PC-3 (cell line): ENCODE measurements around the gene PGAP2. TPM values are rescaled to one million over a fixed set of nuclear protein-coding genes. Genes with fewer than 3 reads are reported as not detected.

Experiments
- ATAC-seq: fragments of 200-7000 bp; cut with Tn5 transposase; 2 replicates; pipeline ENCODE4 v1.9.1; 2020; ENCODE audit warnings: mild to moderate bottlenecking, moderate library complexity
- BruUV-seq: library from RNA; stranded (reverse); fragments of 400-500 nt; replicated peaks from 2 replicates; lab custom pipeline; 2021; lab: Mats Ljungman, UMichigan
- CTCF ChIA-PET: fragments of 300-600 bp; sonication (Branson Sonifier 250); formaldehyde crosslinking; loops from one replicate; lab custom pipeline; 2022; ENCODE audit warnings: antibody characterized with exemption; lab: Charles Lee
- POLR2A ChIA-PET: fragments of 300-600 bp; sonication (Branson Sonifier 250); formaldehyde crosslinking; loops from one replicate; lab custom pipeline; 2022; ENCODE audit warnings: antibody characterized with exemption; ENCODE audit not compliant: unreplicated experiment; lab: Charles Lee
- DNase-seq: peaks from one replicate; pipeline ENCODE4 v3.0.0-alpha.2; 2015
- H2AFZ ChIP-seq: fragments of 300-600 bp; sonication (generic); 2 replicates; pipeline ENCODE4 v1.6.0; 2016; ENCODE audit warnings: antibody characterized with exemption, low read length
- H3F3A ChIP-seq: fragments of 300-600 bp; sonication (generic); one replicate; pipeline ENCODE4 v1.6.0; 2017; ENCODE audit warnings: antibody characterized with exemption, low read length, control low read depth, mild to moderate bottlenecking; ENCODE audit not compliant: unreplicated experiment
- H3K27ac ChIP-seq: fragments of 300-600 bp; sonication (generic); 2 replicates; pipeline ENCODE4 v1.5.1; 2016; ENCODE audit warnings: mild to moderate bottlenecking, low read length
- H3K27me3 ChIP-seq: fragments of 300-600 bp; sonication (generic); 2 replicates; pipeline ENCODE4 v1.6.1; 2016; ENCODE audit warnings: low read length, mixed read lengths
- H3K36me3 ChIP-seq: fragments of 300-600 bp; sonication (generic); 2 replicates; pipeline ENCODE4 v1.6.1; 2016; ENCODE audit warnings: low read depth, mixed run types, low read length, mixed read lengths
- H3K4me1 ChIP-seq: fragments of 300-600 bp; sonication (generic); 2 replicates; pipeline ENCODE4 v1.5.1; 2016; ENCODE audit warnings: low read length; ENCODE audit not compliant: insufficient read depth
- H3K4me2 ChIP-seq: fragments of 300-600 bp; sonication (generic); 2 replicates; pipeline ENCODE4 v1.6.0; 2016; ENCODE audit warnings: low read length
- H3K4me3 ChIP-seq: fragments of 300-600 bp; sonication (generic); 2 replicates; pipeline ENCODE4 v1.5.1; 2016; ENCODE audit warnings: mild to moderate bottlenecking, low read length, mixed read lengths
- H3K79me2 ChIP-seq: fragments of 300-600 bp; sonication (generic); 2 replicates; pipeline ENCODE4 v1.6.1; 2017; ENCODE audit warnings: low read length, mixed read lengths
- H3K9ac ChIP-seq: fragments of 300-600 bp; sonication (generic); 2 replicates; pipeline ENCODE4 v1.6.0; 2016; ENCODE audit warnings: mild to moderate bottlenecking, low read length
- H3K9me2 ChIP-seq: fragments of 300-600 bp; sonication (generic); replicated peaks from 2 replicates; pipeline ENCODE4 v1.6.1; 2016; ENCODE audit warnings: mixed run types, low read length, mixed read lengths
- H3K9me3 ChIP-seq: fragments of 300-600 bp; sonication (generic); 2 replicates; pipeline ENCODE4 v1.6.1; 2016; ENCODE audit warnings: low read length, mixed read lengths
- H4K20me1 ChIP-seq: fragments of 300-600 bp; sonication (generic); 2 replicates; pipeline ENCODE4 v1.6.1; 2016; ENCODE audit warnings: low read length, mixed read lengths
- EZH2 ChIP-seq: fragments of 300-600 bp; sonication (generic); IDR thresholded peaks from one replicate; pipeline ENCODE4 v1.6.1; 2017; ENCODE audit warnings: antibody characterized with exemption, mild to moderate bottlenecking, low read length; ENCODE audit not compliant: unreplicated experiment
- EZH2phosphoT487 ChIP-seq: fragments of 300-600 bp; sonication (generic); IDR thresholded peaks from 2 replicates; pipeline ENCODE4 v1.6.1; 2018; ENCODE audit warnings: mild to moderate bottlenecking, antibody characterized with exemption, low read length, borderline replicate concordance
- intact Hi-C: fragments of 100-400 bp; cut with micrococcal nuclease; formaldehyde crosslinking; loops from 2 replicates; pipeline ENCODE4 v1.9.0; 2023
- total RNA-seq: library from RNA; depleted of rRNA; stranded (reverse); fragments of >200 nt; gene quantifications from 2 replicates; pipeline ENCODE4 v1.2.3, GENCODE V29; 2014
- TF ChIP-seq, protein P1 (sequence below): fragments of 300-600 bp; sonication (generic); conservative IDR thresholded peaks from 2 replicates; pipeline ENCODE4 v1.5.1; 2017; ENCODE audit warnings: antibody characterized with exemption, low read depth, mild to moderate bottlenecking, low read length

Gene PGAP2
- total RNA-seq, 1 experiment from 2014 or later, result 25.9 TPM

DNA sequence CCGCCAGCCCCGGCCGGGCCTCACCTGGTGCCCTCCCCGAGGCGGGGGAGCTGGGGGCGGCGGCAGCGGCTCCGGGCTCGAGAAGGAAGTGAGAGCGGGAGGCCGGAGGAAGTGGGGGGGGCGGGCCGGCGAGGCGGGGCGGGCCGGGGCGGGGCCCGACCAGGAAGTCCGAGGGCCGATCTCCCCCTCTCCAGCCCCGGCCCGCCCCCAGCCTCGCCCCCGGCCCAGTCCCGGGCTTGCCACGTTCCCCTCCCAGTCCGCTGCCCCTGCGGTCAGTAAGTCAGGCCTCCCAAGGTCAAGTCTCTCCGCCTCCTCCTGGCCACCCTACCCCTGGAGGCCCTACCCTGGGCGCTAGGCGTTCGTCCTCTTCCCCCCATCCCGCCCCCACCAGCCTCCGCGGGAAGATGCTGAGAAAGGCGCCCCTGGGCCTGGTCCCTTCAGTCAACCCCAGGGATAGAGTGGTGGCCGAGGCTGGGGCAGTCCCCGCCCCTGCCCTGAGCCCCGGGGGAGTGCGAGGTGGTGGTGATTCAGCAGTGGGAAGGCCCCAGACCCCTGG lies 32.6 kb downstream of the PGAP2 start, which contains the start of gene RHOG:
RHOG (minus strand) TSS at position 90 of the 556 bp plus-strand sequence. CDS start 12,821 bp downstream, outside the sequence.
- intact Hi-C loops, result loop anchor here (1.0 to 2.0 kb wide), 2 partner anchors 14 to 32 kb away; partner anchors contain the start of genes PGAP2 and STIM1
- ChIA-PET CTCF (interaction anchor here (0.5 to 1.8 kb wide), 14 partner anchors 14 to 653 kb away, joined by 3 to 8 read pairs (median 4); partner anchors contain the start of gene STIM1), POLR2A (interaction anchor here (0.5 to 0.9 kb wide), 4 partner anchors 14 to 223 kb away, joined by 3 to 5 read pairs (median 4); partner anchors contain the start of gene STIM1)
- peaks cover 43% of the 10 kb centered on the region for H3K79me2 ChIP-seq
- TF ChIP-seq EZH2 (no peak), EZH2phosphoT487 (no peak)
- DNase-seq (peak; percentile 57), ATAC-seq (peak; percentile 70)
- no peaks in the 10 kb centered on the region; the same call in 1 of the 2 replicates for H3K36me3 ChIP-seq
- no TSS peak for BruUV-seq
- H3K9me2 ChIP-seq, result no peaks in the 10 kb centered on the region
- no peaks in the 10 kb centered on the region for H3K9me3 ChIP-seq
- H3K4me1 ChIP-seq, result peaks cover 17% of the 10 kb centered on the region
- no peaks in the 10 kb centered on the region for H3F3A ChIP-seq
- peak within 1 kb of the TSS; percentile 94 for H3K4me3 ChIP-seq
- H3K4me2 ChIP-seq, result peak within 1 kb of the TSS; percentile 99
- H3K9ac ChIP-seq, result peak within 1 kb of the TSS; percentile 87
- H3K27ac ChIP-seq, result peak within 1 kb of the TSS; percentile 74
- H4K20me1 ChIP-seq, result peaks cover 12% of the 10 kb centered on the region
- no peaks in the 10 kb centered on the region for H3K27me3 ChIP-seq
- peak within 1 kb of the TSS; percentile 82 for H2AFZ ChIP-seq

DNA sequence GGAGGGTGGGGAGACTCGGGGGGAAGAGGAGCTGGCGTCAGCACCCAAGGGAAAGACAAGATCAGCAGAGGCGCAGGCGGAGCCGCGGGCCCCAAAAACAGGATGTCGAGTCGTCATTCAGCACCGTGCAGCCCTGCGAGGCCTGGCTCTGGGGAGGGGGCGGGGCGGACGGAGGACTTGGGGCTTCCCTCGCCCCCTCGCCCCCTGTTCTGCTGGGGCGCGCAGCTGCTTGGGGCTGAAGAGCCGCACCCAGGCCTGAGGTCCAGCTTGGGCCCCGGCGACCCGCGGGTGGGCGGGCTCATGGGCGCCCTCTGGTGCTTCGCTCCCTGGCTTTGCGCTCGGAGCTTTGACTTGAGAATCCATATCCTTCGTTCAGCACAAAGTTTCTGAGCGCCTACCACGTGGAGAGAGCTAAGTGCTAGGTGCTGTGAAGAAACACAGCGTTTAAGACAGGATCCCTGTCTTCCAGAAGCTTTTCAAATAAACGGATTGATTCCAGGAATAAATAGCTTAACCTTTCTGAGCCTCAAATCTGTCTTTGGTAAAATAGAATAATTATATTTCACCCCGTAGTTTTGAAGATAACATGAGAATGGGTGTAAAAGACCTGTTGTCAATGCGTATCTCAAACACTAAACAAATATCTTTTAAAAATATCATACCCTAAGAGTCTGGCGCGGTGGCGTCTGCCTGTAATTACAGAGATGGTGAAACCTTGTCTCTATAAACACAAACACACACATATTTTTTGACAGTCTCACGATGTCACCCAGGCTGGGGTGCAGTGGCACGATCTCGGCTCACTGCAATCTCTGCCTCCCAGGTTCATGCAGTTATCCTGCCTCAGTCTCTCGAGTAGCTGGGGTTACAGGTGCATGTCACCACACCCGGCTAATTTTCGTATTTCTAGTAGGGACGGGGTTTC lies 33.3 kb downstream of the PGAP2 start:
- CTCF ChIA-PET, result interaction anchor here (0.5 to 1.8 kb wide), 12 partner anchors 13 to 652 kb away, joined by 3 to 8 read pairs (median 4); partner anchors contain the start of gene STIM1
- Histone ChIP-seq H3K9me3 (no peaks in the 10 kb centered on the region), H4K20me1 (peaks cover 12% of the 10 kb centered on the region), H3K4me1 (peaks cover 17% of the 10 kb centered on the region), H3F3A (no peaks in the 10 kb centered on the region), H3K36me3 (no peaks in the 10 kb centered on the region; the same call in 1 of the 2 replicates), H3K9ac (peak overlapping the region; percentile 87), H3K9me2 (no peaks in the 10 kb centered on the region), H3K27ac (peak overlapping the region; percentile 74), H2AFZ (peak overlapping the region; percentile 82), H3K79me2 (peaks cover 41% of the 10 kb centered on the region), H3K27me3 (no peaks in the 10 kb centered on the region), H3K4me3 (peak overlapping the region; percentile 94), H3K4me2 (peak overlapping the region; percentile 94)
- POLR2A ChIA-PET, result interaction anchor here (0.5 to 0.9 kb wide), 3 partner anchors 13 to 222 kb away, joined by 3 to 5 read pairs (median 4); partner anchors contain the start of gene STIM1
- ATAC-seq (peak; percentile 69), DNase-seq (peak; percentile 83)
- no peak for TF ChIP-seq EZH2phosphoT487
- TF ChIP-seq, protein P1, sequence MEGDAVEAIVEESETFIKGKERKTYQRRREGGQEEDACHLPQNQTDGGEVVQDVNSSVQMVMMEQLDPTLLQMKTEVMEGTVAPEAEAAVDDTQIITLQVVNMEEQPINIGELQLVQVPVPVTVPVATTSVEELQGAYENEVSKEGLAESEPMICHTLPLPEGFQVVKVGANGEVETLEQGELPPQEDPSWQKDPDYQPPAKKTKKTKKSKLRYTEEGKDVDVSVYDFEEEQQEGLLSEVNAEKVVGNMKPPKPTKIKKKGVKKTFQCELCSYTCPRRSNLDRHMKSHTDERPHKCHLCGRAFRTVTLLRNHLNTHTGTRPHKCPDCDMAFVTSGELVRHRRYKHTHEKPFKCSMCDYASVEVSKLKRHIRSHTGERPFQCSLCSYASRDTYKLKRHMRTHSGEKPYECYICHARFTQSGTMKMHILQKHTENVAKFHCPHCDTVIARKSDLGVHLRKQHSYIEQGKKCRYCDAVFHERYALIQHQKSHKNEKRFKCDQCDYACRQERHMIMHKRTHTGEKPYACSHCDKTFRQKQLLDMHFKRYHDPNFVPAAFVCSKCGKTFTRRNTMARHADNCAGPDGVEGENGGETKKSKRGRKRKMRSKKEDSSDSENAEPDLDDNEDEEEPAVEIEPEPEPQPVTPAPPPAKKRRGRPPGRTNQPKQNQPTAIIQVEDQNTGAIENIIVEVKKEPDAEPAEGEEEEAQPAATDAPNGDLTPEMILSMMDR, result peak; percentile 73
- BruUV-seq, result TSS peak; percentile 78
- intact Hi-C loops, result loop anchor here (1.0 to 2.0 kb wide), 2 partner anchors 14 to 33 kb away; partner anchors contain the start of genes PGAP2 and STIM1

DNA sequence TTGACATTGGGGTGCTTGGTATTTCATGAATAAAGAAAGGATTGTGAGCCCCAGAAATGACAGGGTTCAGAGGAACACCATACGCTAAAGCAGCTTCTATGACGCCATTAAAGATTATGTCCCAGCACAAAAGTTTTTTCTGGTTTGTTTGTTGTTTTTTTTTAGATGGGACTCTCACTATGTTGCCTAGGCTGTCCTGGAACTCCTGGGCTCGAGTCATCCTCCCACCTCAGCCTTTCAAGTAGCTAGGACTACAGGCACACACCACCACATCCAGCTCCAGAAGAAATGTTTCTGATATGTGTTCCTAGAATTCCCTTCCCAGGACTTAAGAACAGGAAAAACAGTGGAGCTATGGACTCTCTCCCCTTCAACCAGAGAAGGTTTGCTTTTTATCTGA lies 35.0 kb downstream of the PGAP2 start:
- Histone ChIP-seq H3K36me3 (no peaks in the 10 kb centered on the region; the same call in 1 of the 2 replicates), H3K79me2 (peaks cover 24% of the 10 kb centered on the region), H3K4me3 (no peak overlapping the region), H3K27ac (no peak overlapping the region), H4K20me1 (peaks cover 7% of the 10 kb centered on the region), H3K4me2 (no peak overlapping the region), H3K4me1 (peaks cover 17% of the 10 kb centered on the region), H3K9ac (no peak overlapping the region), H3K9me3 (no peaks in the 10 kb centered on the region), H2AFZ (no peak overlapping the region), H3K9me2 (no peaks in the 10 kb centered on the region), H3F3A (no peaks in the 10 kb centered on the region), H3K27me3 (no peaks in the 10 kb centered on the region)
- BruUV-seq, result no TSS peak
- no peak for DNase-seq
- TF ChIP-seq EZH2, result no peak
- TF ChIP-seq, protein P1, result no peak
- TF ChIP-seq EZH2phosphoT487, result no peak
- ChIA-PET POLR2A (no interaction called here), CTCF (interaction anchor here (0.7 kb wide), 1 partner anchor 12 kb away, joined by 4 read pairs; no protein-coding TSS in a partner anchor)
- ATAC-seq, result no peak
- intact Hi-C loops, result no loop called here
